GM18507 (cell line): ENCODE measurements around the gene GALNT4.

Experiments
- DNase-seq: peaks from one replicate; pipeline ENCODE4 v3.0.0; 2011; ENCODE audit warnings: low read depth; ENCODE audit not compliant: insufficient read length; ENCODE audit errors: extremely low spot score
- FAIRE-seq: peaks from 2 replicates; lab custom pipeline; 2011; peaks lifted over from hg19 to GRCh38; lab: Jason Lieb, UNC

The GALNT4 gene

GRCh38 chr12:89501793-89502192 lies 22.8 kb downstream of the GALNT4 start:
- DNase-seq: no peak
- FAIRE-seq: no peak

- no peak for DNase-seq
- no peak for FAIRE-seq
Measured at GRCh38 chr12:89499857-89500256, 24.7 kb downstream of the GALNT4 start.

GRCh38 chr12:89497467-89497866 lies 27.1 kb downstream of the GALNT4 start:
- DNase-seq: no peak
- FAIRE-seq: no peak

GRCh38 chr12:89497005-89497404 lies 27.6 kb downstream of the GALNT4 start:
- no peak for FAIRE-seq
- DNase-seq: no peak

GRCh38 chr12:89494411-89495231 lies 30.0 kb downstream of the GALNT4 start:
- FAIRE-seq (no peak), DNase-seq (no peak)

- DNase-seq: no peak
- FAIRE-seq: no peak
Measured at GRCh38 chr12:89493670-89494302, 30.8 kb downstream of the GALNT4 start.

- FAIRE-seq (no peak), DNase-seq (no peak)
Measured at GRCh38 chr12:89492883-89493282, 31.7 kb downstream of the GALNT4 start.

- FAIRE-seq (no peak), DNase-seq (no peak)
Measured at GRCh38 chr12:89490922-89491321, 33.7 kb downstream of the GALNT4 start.

GRCh38 chr12:89486264-89486663 lies 38.3 kb downstream of the GALNT4 start:
- no peak for DNase-seq
- FAIRE-seq: no peak

GRCh38 chr12:89484470-89484869 lies 40.1 kb downstream of the GALNT4 start:
- no peak for FAIRE-seq
- no peak for DNase-seq

- DNase-seq: no peak
- no peak for FAIRE-seq
Measured at GRCh38 chr12:89481213-89481914, 43.2 kb downstream of the GALNT4 start.

GRCh38 chr12:89479982-89480381 lies 44.6 kb downstream of the GALNT4 start:
- no peak for DNase-seq
- no peak for FAIRE-seq

- FAIRE-seq: no peak
Measured at GRCh38 chr12:89477633-89478279, 46.8 kb downstream of the GALNT4 start.

GRCh38 chr12:89476904-89477595 lies 47.5 kb downstream of the GALNT4 start:
- FAIRE-seq: no peak
- no peak for DNase-seq

More at GRCh38 chr12:89477633-89478279, 46.8 kb downstream of the GALNT4 start:
- no peak for DNase-seq

- DNase-seq: no peak
- no peak for FAIRE-seq
Measured at GRCh38 chr12:89476232-89476631, 48.4 kb downstream of the GALNT4 start.

- no peak for DNase-seq
Measured at GRCh38 chr12:89475203-89475990, 49.2 kb downstream of the GALNT4 start.

GRCh38 chr12:89474615-89475014 lies 50.0 kb downstream of the GALNT4 start:
- DNase-seq (no peak), FAIRE-seq (no peak)

More at GRCh38 chr12:89475203-89475990, 49.2 kb downstream of the GALNT4 start:
- no peak for FAIRE-seq
